NCI-H1048 (cell line): ENCODE data around the gene GALNT11.
"Not testable (repeated sequence)": the region's sequence is repeated elsewhere in the genome, so short reads cannot be mapped to it uniquely, and the experiment has no call there.

Source experiments
- DNase-seq: peaks from one replicate; lab custom pipeline; 2025; lab: John Stamatoyannopoulos, UW

The GALNT11 gene

GRCh38 chr7:152027491-152028365, 2.3 kb downstream of the GALNT11 start:
- not testable (repeated sequence) for DNase-seq

DNA sequence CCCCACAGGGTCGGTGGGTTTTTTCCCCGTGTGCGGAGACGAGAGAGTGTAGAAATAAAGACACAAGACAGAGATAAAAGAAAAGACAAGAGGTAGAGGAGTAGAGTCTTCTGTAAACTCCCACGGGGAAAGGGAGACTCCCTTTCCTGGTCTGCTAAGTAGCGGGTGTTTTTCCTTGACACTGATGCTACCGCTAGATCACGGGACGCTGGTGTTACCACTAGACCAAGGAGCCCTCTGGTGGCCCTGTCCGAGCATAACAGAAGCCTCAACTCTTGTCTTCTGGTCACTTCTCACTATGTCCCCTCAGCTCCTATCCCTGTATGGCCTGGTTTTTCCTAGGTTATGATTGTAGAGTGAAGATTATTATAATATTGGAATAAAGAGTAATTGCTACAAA, 4.6 kb downstream of the GALNT11 start:
- DNase-seq = not testable (repeated sequence)

DNA sequence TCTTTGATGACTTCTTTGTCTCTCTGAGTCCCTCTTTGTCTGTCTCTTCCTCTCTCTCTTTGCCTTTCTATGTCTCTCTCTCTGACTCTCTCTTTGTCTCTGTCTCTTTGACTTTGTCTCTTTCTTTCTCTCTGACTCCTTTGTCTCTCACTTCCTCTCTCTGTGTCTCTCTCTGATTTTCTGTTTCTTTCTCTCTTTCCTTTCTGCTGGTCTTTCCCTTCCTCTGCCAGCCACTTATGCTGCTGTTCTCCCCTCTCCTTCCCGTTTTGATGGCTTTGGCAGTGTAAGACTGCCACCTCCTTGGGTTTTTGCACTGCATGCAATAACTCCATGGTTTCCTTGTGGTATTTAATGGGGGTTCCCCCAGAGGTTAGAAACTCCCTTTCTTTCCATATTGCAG, 5.2 kb downstream of the GALNT11 start:
- not testable (repeated sequence) for DNase-seq

- DNase-seq = no peak
Observed at GRCh38 chr7:152035817-152036216, 10.3 kb downstream of the GALNT11 start.

DNA sequence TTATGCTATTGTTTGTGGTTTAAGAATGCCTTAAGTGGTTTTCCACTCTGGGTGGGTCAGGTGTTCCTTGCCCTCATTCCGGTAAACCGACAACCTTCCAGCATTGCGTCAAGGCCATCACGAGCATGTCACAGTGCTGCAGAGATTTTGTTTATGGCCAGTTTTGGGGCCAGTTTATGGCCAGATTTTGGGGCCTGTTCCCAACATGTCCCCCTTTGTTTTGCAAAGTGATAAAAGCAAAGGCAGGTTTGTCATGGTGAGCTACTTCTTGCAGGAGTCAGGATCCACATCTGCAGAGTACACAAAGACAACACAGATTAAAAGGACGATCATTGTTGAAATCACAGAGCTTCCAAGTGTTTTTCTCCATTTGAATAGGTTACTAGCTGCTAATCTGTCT, 12.9 kb downstream of the GALNT11 start:
- DNase-seq = not testable (repeated sequence)

DNA sequence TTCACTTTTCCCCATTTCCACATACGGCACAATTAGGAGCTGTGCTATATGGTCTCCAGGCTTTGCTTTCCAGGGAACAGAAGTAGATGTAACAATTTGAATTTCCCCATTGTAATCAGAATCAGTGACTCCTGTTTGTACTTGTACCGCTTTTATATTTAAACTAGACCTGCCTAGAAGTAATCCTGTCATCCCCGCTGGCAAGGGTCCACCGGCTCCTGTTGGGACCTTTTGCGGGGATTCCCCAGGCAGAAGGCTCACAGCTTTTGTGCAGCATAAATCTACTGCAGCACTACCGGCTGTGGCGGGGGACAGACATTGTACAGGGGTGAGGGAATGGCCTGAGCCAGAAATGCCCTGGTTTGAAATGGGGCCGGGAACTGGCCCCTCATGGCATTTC, 17.6 kb downstream of the GALNT11 start:
- not testable (repeated sequence) for DNase-seq

DNA sequence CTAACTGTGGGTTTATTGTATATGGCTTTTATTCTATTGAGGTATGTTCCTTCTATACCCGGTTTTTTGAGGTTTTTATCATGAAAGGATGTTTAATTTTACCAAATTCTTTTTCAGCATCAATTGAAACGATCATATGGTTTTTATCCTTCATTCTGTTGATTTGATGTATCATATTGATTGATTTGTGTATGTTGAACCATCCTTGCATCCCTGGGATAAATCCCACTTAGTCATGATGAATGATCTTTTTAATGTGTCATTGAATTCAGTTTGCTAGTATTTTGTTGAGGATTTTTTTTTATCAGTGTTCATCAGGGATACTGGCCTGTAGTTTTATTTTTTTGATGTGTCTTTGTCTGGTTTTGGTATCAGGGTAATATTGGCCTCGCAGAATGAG, 19.4 kb downstream of the GALNT11 start:
- not testable (repeated sequence) for DNase-seq

DNA sequence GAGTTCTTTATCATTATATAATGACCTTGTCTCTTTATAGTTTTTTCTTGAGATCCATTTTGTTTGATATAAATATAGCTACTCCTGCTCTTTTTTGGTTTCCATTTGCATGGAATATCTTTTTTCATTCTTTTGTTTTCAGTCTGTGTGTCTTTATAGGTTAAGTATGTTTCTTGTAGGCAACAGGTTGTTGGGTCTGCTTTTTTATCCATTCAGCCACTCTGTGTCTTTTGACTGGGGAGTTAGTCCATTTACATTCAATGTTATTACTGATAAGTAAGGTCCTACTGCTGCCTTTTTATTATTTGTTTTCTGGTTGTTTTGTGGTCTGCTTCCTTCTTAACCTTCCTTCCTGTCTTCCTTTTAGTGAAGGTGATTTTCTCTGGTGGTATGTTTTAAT, 21.1 kb downstream of the GALNT11 start:
- no peak for DNase-seq

- DNase-seq = no peak
Observed at GRCh38 chr7:152048051-152048450, 22.6 kb downstream of the GALNT11 start.

DNA sequence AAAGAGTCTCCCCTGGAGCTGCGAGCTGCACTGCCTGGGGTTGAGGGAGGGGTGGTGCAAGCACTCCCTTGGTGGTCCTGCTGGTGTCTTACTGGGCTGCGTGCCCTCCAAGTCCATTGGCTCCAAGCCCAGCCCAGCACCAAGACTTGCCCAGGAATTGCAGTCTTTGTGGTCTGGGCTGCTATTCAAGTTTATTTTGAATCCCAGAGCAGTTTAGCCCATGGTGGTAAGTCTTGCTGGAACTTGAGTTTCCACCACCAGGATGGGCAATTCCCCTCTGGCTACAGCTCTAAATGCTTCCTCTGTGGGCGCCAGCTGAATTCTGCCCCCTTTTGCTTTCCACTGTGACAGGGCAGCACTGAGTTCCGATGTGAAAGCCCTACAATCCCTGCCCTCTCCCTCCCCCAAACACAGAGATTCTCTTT, 25.1 kb downstream of the GALNT11 start:
- no peak for DNase-seq

- no peak for DNase-seq
Observed at GRCh38 chr7:152051968-152052367, 26.5 kb downstream of the GALNT11 start.

DNA sequence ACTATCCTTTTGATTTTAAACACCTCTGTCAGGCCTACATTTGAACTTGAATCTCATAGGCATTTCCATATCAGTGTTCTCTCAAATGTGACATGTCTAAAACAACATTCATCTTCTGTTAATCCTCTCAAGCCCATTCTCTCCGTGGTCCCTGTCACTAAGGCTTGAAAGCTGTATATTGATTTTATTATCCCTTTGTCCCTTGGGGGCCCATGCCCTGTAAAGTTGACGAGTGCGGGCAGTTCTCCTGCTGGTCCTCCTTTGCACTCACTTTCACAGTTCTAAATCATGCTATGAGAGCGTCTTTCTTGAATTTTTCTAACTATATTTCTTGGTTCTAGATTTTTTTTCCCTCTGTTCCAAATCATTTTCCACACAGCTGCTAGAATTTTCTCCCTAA, 27.3 kb downstream of the GALNT11 start:
- no peak for DNase-seq

DNA sequence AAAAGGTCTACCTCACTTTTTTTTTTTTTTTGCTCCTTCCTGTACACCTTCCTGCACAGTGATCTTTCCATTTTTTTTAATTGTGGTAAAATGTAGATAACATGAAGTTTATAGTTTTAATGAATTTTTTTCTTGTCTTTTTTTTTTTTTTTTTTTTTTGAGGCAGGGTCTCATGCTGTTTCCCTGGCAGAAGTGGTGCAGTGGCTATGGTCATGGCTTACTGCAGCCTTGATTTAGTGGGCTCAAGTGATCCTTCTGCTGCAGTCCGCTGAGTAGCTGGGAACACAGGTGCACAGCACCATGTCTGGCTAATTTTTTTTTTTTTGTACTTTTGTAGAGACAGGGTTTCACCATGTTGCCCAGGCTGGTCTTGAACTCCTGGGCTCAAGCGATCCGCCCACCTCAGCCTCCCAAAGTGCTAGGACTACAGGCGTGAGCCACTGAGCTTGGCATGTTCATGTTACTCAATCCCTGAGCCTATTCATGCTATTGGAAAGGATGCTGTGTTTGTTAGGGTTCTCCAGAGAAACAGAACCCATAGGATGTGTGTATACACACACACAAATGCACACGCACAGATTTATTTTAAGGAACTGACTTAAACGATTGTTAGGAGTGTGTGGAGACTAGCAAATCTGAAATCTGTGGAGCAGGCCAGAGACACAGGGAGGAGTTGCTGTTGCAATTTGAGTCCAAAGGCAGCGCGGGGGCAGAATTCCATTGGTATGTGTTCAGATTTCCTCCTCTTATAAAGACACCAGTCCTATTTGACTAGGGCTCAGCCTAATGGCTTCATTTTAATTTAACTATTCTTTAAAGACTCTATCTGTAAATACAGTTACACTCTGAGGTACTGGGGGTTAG, 29.1 kb downstream of the GALNT11 start:
- no peak for DNase-seq

- no peak for DNase-seq
Observed at GRCh38 chr7:152056621-152057274, 31.3 kb downstream of the GALNT11 start.

DNA sequence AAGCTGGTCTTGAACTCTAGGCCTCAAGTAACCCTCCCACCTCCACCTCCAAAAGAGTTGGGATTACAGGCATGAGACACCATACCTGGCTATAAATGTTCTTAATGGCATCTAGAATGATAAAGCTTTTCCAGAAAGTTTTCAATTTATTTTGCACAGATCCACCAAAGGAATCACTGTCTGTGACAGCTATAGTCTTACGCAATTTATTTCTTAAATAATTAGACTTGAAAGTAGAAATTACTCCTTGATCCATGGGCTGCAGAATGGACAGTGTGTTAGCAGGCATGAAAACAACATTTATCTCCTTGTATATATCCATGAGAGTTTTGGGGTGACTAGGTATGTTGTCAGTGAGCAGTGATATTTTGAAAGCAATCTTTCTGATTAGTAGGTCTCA, 33.8 kb downstream of the GALNT11 start:
- DNase-seq = no peak

GRCh38 chr7:152061086-152061485, 35.6 kb downstream of the GALNT11 start:
- not testable (repeated sequence) for DNase-seq

- DNase-seq = not testable (repeated sequence)
Observed at GRCh38 chr7:152063192-152063591, 37.7 kb downstream of the GALNT11 start.

GRCh38 chr7:152063821-152064220, 38.3 kb downstream of the GALNT11 start:
- DNase-seq = not testable (repeated sequence)

- not testable (repeated sequence) for DNase-seq
Observed at GRCh38 chr7:152065800-152066344, 40.4 kb downstream of the GALNT11 start.

DNA sequence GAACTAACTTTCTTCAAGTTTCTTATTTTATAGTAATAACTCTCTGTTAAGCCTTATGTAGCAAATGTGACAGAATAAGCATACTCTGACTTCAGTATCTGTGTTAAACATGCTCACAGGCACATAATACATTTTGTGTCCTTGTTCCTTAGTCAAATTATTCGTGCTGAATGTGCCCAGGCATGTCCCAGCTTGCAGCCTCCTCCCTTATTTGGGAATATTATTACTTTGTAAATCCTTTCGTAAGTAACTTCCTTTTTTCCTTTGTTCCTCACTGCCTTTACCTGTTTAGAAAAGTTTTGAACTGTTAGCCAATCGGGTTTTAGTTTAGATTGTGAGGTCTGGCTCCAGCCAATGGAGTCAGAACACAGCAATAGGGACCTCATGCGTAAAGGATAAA, 46.9 kb downstream of the GALNT11 start:
- DNase-seq = no peak

DNA sequence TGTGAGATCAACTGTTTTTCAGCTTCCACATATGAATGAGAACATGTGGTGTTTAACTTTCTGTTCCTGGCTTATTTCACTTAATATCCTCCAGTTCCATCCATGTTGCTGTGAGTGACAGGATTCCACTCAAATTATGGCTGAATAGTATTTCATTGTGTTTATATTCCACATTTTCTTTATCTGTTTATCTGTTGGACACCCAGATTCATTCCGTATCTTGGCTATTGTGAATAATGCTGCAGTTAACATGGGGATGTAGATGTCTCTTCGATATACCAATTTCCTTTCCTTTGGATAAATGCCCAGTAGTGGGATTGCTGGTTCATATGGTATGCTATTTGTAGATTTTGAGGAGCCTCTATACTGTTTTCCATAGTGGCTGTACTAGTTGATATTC, 47.9 kb downstream of the GALNT11 start:
- no peak for DNase-seq

DNA sequence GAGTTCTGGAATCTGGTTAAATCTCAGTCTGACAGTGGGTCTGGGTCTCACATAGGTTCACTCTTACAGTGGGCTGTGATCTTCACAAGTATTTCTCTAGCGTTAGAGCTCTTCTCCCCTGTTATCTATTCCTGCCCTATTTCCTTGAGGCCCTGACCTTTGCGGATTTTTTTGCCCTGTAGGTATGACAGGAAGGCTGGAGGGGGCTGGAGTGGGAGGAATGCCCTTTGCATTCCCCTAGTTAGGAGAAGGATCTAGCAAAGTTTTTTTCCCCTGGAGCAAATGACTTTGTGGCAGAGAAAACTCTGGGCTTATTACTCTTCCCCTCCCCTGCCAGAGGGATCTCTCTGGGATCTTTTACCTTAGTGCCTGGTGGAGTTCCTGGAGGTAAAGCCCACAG, 49.2 kb downstream of the GALNT11 start:
- DNase-seq = no peak
